Prostate gland (tissue), 2 donors: ENCODE results near the gene MORN1. TPM values are rescaled to one million over a fixed set of nuclear protein-coding genes. Genes with fewer than 3 reads are reported as not detected.

Source experiments
- DNase-seq: peaks from one replicate; pipeline ENCODE4 v3.0.0-alpha.2; 2019; ENCODE audit warnings: low spot score
- H3K27ac ChIP-seq, 2 donors: fragments of 200-600 bp; sonication (generic); 2 replicates each; pipeline ENCODE4 v1.5.1; 2017 to 2019
- H3K27me3 ChIP-seq: fragments of 200-600 bp; sonication (generic); replicated peaks from 2 replicates; pipeline ENCODE4 v1.5.1; 2019; ENCODE audit not compliant: insufficient read depth
- H3K36me3 ChIP-seq, 2 donors: fragments of 200-600 bp; sonication (generic); 1 replicate in 1 of 2; 2 replicates in 1 of 2; pipeline versions ENCODE4 v1.5.1 to v1.8.1; 2017 to 2019
- H3K4me1 ChIP-seq: fragments of 200-600 bp; sonication (generic); replicated peaks from 2 replicates; pipeline ENCODE4 v1.5.1; 2019
- H3K4me3 ChIP-seq, 2 donors: fragments of 200-600 bp; sonication (generic); 2 replicates each; pipeline ENCODE4 v1.5.1; 2017 to 2019
- H3K9me3 ChIP-seq: fragments of 200-600 bp; sonication (generic); 2 replicates; pipeline ENCODE4 v1.5.1; 2017
- POLR2A ChIP-seq: fragments of 450-650 bp; IDR thresholded peaks from one replicate; pipeline ENCODE4 v1.6.1; 2016; ENCODE audit warnings: antibody characterized with exemption, mild to moderate bottlenecking
- POLR2AphosphoS5 ChIP-seq: sonication (generic); formaldehyde crosslinking; IDR thresholded peaks from one replicate; pipeline ENCODE4 v1.6.1; 2017; ENCODE audit warnings: antibody characterized with exemption
- WGBS: methylation state at CpG from one replicate; pipeline ENCODE4 v1.1.5; 2018; 5-methylcytosine and 5-hydroxymethylcytosine counted together
- intact Hi-C: fragments of 100-400 bp; cut with DNase I; formaldehyde crosslinking; loops from one replicate; pipeline ENCODE4 v1.14.2; 2022
- total RNA-seq, 2 donors: library from RNA; depleted of rRNA; stranded (reverse); fragments of >200 nt; gene quantifications; one replicate each; pipeline ENCODE4 v1.1.0, GENCODE V29; 2016
- TF ChIP-seq, protein P1 (sequence below), 4 experiments: fragments of 200-600 bp in 2 of 4; fragments of 450-650 bp in 2 of 4; sonication (generic) in 2 of 4; IDR thresholded peaks; 1 replicate in 3 of 4; 2 replicates in 1 of 4; pipeline ENCODE4 v1.5.1; 2016 to 2019; ENCODE audit warnings: antibody characterized with exemption in 4 of 4, mild to moderate bottlenecking in 2 of 4, moderate library complexity in 2 of 4

The MORN1 gene
- total RNA-seq, 2 donors from 2014 or later, result 18.6 to 21.0 TPM

GRCh38 chr1:2396059-2396458 lies 4.7 kb upstream of the MORN1 start:
- Histone ChIP-seq H3K4me3 (no peak overlapping the region), H3K4me1 (peaks cover 19% of the 10 kb centered on the region), H3K9me3 (no peaks in the 10 kb centered on the region), H3K27me3 (no peaks in the 10 kb centered on the region), H3K36me3 (peaks cover 0 to 7% of the 10 kb centered on the region in 2 donors), H3K27ac (no peak overlapping the region)
- TF ChIP-seq POLR2AphosphoS5 (no peak), POLR2A (no peak)
- TF ChIP-seq, protein P1, sequence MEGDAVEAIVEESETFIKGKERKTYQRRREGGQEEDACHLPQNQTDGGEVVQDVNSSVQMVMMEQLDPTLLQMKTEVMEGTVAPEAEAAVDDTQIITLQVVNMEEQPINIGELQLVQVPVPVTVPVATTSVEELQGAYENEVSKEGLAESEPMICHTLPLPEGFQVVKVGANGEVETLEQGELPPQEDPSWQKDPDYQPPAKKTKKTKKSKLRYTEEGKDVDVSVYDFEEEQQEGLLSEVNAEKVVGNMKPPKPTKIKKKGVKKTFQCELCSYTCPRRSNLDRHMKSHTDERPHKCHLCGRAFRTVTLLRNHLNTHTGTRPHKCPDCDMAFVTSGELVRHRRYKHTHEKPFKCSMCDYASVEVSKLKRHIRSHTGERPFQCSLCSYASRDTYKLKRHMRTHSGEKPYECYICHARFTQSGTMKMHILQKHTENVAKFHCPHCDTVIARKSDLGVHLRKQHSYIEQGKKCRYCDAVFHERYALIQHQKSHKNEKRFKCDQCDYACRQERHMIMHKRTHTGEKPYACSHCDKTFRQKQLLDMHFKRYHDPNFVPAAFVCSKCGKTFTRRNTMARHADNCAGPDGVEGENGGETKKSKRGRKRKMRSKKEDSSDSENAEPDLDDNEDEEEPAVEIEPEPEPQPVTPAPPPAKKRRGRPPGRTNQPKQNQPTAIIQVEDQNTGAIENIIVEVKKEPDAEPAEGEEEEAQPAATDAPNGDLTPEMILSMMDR (IDR thresholded peaks at IDR 0.05), result no peak
- intact Hi-C loops, result no loop called here
- DNase-seq, result no peak
- 82% methylated on average over 16 of the region's 17 CpGs for WGBS

DNA sequence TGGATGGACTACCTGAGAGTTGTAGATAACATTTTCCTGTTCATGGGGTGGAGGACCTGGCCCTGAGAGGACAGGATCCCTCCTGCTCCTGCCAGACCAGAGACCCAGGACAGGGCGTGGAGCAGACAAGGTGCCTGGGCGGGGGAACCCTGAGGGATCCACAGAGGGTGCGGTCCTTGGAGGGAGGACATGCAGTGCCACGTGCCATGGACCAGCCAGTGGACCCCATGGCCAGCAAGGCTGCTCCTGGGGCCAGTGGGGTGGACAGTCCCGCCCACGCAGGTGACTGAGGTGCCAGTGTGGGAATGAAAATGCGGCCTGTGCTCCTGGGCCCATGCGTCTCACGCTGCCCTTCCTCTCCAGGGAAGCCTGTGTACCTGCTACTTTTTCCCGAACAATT lies 3.9 kb upstream of the MORN1 start:
- H3K36me3 ChIP-seq, result peaks cover 0 to 7% of the 10 kb centered on the region in 2 donors
- TF ChIP-seq, protein P1 (IDR thresholded peaks at IDR 0.05), result no peak
- TF ChIP-seq POLR2AphosphoS5 (no peak), POLR2A (no peak)
- no peaks in the 10 kb centered on the region for H3K27me3 ChIP-seq
- peaks cover 27% of the 10 kb centered on the region for H3K4me1 ChIP-seq
- intact Hi-C loops, result no loop called here
- H3K27ac ChIP-seq, result no peak overlapping the region
- 87% methylated on average over 10 of the region's 10 CpGs for WGBS
- H3K4me3 ChIP-seq, result no peak overlapping the region
- no peaks in the 10 kb centered on the region for H3K9me3 ChIP-seq
- DNase-seq, result no peak

DNA sequence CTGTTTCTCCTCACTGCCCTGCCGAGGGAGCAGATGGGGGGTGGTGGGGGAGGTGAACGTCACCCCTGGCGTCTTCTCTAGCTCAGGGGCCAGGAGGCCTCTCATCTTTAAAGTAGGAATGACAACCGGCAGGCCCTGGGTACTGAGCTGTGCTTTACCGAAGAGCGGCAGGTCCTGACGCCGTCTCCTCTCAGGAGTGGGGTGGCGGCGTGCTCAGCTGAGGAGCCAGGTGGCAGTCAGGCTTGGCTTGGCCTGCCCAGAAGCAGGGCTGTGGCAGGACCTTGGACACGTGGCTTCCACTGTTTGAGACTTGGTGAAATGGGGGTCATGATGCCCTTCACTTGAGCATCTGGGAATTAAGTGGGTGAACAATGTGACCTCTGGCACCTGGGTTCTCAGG lies 3.4 kb upstream of the MORN1 start:
- peaks cover 27% of the 10 kb centered on the region for H3K4me1 ChIP-seq
- DNase-seq, result no peak
- no peak for TF ChIP-seq POLR2AphosphoS5
- TF ChIP-seq, protein P1 (IDR thresholded peaks at IDR 0.05), result no peak
- H3K27me3 ChIP-seq, result no peaks in the 10 kb centered on the region
- H3K36me3 ChIP-seq, result peaks cover 0 to 5% of the 10 kb centered on the region in 2 donors
- no peaks in the 10 kb centered on the region for H3K9me3 ChIP-seq
- no peak overlapping the region for H3K4me3 ChIP-seq
- H3K27ac ChIP-seq, result no peak overlapping the region
- intact Hi-C loops, result no loop called here
- 72% methylated on average over 11 of the region's 11 CpGs for WGBS

- Histone ChIP-seq H3K9me3 (no peaks in the 10 kb centered on the region), H3K36me3 (no peaks in the 10 kb centered on the region), H3K27ac (no peak overlapping the region), H3K4me1 (peaks cover 27% of the 10 kb centered on the region), H3K27me3 (no peaks in the 10 kb centered on the region), H3K4me3 (no peak overlapping the region)
- TF ChIP-seq POLR2A (no peak), POLR2AphosphoS5 (no peak)
- TF ChIP-seq, protein P1 (IDR thresholded peaks at IDR 0.05), result no peak
- intact Hi-C loops, result no loop called here
- 98% methylated on average over 5 of the region's 7 CpGs for WGBS
- DNase-seq, result no peak
Measured at GRCh38 chr1:2394220-2394619, 2.9 kb upstream of the MORN1 start.

GRCh38 chr1:2393471-2393877 lies 2.1 kb upstream of the MORN1 start:
- Histone ChIP-seq H3K36me3 (no peaks in the 10 kb centered on the region), H3K27me3 (no peaks in the 10 kb centered on the region), H3K4me3 (no peak overlapping the region), H3K4me1 (peaks cover 27% of the 10 kb centered on the region), H3K9me3 (no peaks in the 10 kb centered on the region), H3K27ac (no peak overlapping the region)
- no peak for DNase-seq
- intact Hi-C loops, result no loop called here
- WGBS, result 78% methylated on average over 9 of the region's 9 CpGs
- TF ChIP-seq POLR2AphosphoS5 (no peak), POLR2A (no peak)
